Upper lobe of left lung (tissue), 4 donors: ENCODE results near the gene C1orf21.

ENCODE experiments used
- POLR2A ChIP-seq, 4 donors: fragments of 450-650 bp; IDR thresholded peaks; one replicate each; pipeline ENCODE4 v1.5.1; 2016 to 2017; ENCODE audit warnings: antibody characterized with exemption in 4 of 4, mild to moderate bottlenecking in 2 of 4
- POLR2AphosphoS5 ChIP-seq, 2 donors: sonication (generic); formaldehyde crosslinking; IDR thresholded peaks; one replicate each; pipeline ENCODE4 v1.5.1; 2017; ENCODE audit warnings: antibody characterized with exemption in 2 of 2
- TF ChIP-seq, protein P1 (sequence below), 6 experiments: fragments of 450-650 bp in 4 of 6; fragments of 200-600 bp in 2 of 6; sonication (generic) in 2 of 6; IDR thresholded peaks; one replicate each; pipeline ENCODE4 v1.5.1; 2016 to 2019; ENCODE audit warnings: antibody characterized with exemption in 6 of 6

DNA sequence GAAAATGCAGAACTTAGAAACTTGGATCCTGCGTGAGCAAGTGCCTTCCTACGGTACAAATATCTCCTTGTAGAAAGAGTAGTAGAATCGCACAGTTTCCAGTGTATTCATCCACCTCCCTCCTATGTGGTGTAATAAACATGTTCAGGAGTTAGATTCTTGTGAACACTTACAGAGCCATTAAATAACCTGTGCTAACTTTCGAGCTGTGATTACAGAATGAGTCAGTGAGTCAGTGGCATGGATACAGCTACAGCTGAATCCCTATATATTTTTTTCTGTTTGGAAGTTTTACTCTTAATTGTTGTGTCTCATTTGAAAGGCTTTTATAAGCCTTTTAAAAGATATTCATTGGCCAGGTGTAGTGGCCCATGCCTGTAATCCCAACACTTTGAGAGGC lies 219.1 kb downstream of the C1orf21 start:
- TF ChIP-seq POLR2A (IDR thresholded peaks at IDR 0.05) (no peak), POLR2AphosphoS5 (IDR thresholded peaks at IDR 0.05) (no peak)
- TF ChIP-seq, protein P1, sequence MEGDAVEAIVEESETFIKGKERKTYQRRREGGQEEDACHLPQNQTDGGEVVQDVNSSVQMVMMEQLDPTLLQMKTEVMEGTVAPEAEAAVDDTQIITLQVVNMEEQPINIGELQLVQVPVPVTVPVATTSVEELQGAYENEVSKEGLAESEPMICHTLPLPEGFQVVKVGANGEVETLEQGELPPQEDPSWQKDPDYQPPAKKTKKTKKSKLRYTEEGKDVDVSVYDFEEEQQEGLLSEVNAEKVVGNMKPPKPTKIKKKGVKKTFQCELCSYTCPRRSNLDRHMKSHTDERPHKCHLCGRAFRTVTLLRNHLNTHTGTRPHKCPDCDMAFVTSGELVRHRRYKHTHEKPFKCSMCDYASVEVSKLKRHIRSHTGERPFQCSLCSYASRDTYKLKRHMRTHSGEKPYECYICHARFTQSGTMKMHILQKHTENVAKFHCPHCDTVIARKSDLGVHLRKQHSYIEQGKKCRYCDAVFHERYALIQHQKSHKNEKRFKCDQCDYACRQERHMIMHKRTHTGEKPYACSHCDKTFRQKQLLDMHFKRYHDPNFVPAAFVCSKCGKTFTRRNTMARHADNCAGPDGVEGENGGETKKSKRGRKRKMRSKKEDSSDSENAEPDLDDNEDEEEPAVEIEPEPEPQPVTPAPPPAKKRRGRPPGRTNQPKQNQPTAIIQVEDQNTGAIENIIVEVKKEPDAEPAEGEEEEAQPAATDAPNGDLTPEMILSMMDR (IDR thresholded peaks at IDR 0.05), result no peak
